DMS153 treated with DMSO at 0.1 percent for 48 hours (cell line): ENCODE measurements around the gene NELL2.

Source experiments
- DNase-seq: peaks from one replicate; lab custom pipeline; 2025; ENCODE audit not compliant: unreplicated experiment; lab: John Stamatoyannopoulos, UW

NELL2 gene

GRCh38 chr12:44627387-44628166, 248.5 kb downstream of the NELL2 start:
- peak; percentile 22 for DNase-seq

DNA sequence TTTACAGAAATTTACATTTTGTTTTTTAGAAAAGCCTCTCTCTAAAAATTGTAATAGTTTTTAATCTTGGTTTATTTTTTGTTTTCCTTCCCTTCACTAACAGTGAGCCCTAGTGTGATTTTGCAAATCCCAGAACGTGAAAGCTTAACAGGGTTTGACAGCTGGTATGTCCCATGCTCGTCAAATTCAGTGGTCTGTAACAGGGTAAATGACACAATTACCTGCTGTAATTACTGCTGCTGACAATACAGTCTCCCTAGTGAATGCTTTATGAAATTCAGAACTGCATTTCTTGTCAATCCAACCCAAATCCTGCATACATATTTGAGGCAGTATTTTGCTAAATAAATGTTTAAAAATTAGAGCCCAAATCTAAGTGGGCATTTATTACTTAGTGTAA, 249.2 kb downstream of the NELL2 start:
- DNase-seq: no peak

DNA sequence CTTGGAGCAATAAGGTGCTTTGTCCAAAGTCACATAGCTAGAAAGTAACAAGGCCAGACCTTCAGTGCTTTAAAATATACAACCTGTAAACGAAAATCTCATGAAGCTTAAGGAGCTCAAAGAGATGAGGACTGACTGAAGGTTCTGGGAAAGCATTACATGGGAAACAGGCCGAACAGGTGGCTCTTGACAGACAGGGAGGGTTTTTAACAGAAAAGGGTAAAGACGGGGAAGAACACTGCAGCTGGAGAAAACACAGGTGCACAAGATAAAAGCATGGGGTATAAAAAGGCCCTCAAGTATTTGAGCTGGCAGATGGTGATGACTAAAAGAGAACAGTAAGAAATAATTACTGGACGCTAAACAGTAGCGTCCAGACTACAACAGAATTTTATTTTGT, 257.2 kb downstream of the NELL2 start:
- no peak for DNase-seq

GRCh38 chr12:44616402-44616801, 259.7 kb downstream of the NELL2 start:
- DNase-seq: no peak

DNA sequence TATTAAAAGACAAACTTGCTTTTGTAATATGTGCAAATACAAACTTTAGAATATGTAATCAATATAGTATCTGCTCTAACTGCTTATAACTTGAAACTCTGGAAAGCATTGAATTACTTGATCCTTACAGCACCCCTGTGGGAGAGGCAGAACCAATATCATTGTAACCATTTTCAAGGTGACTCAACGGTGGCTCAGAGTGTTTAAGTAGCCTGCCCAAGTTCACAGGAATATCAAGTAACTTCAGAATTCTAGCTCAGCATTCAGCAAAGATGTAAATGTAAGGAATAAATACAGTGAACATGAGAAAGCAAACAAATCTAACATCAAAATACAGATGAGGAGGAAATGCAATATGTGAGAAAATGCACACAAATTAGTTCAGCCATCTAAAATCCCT, 264.6 kb downstream of the NELL2 start:
- DNase-seq: no peak

DNA sequence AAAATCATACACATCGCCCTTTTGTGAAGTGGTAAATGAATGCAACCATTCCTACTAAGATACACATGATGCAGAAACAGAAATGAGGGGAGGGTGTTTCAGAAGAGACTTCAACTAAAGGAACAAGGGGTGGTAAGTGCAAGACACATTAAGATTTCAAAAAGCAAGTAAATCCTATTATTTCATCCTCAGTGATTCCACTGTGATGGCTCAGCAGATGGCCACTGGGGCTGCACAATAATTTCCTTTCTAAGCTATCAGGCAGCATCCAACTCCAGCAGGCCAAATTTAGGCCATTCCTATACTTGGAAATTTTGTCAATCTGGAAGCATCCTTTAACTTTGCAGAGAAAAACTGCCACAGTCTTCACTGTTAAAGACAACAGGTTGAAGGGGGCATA, 272.4 kb downstream of the NELL2 start:
- DNase-seq: no peak

- no peak for DNase-seq
These were observed 283.5 kb downstream of the NELL2 start for GRCh38 chr12:44592626-44593025.

- no peak for DNase-seq
These were observed 286.4 kb downstream of the NELL2 start for GRCh38 chr12:44589697-44590096.

DNA sequence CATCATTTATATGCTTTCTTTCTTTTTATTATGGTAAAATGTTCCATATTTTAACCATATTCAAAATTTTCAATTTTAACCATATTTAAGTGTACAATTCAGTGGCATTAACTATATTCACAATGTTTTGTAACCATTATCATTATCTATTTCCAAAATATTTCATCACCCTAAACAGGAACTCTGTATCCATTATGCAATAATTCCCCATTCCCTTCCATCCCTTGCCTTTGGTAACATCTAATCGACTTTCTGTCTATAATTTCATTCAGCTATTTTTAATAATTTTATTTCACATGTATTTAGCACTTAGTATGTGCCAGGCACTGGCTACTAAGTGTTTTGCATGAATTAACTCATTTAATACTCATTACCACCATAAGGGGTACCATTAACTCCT, 287.5 kb downstream of the NELL2 start:
- DNase-seq: no peak

DNA sequence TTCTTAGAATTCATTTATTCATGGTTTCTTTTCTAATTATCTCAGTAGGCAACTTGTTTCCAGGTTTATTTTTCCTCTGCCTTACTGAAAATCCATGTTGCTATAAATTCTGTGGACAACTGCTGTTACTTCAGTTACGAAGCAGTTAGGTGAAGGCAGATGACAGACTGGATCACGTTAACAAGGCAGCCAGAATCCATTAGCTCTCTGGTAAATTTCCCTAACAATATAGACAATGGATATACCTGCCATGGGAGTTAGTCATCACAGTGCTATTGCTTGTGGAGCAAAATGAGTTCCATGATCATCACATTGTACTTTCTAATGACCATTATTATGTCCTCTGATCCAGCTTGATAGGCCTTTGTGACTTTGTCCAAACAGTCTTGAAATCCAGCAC, 291.5 kb downstream of the NELL2 start:
- no peak for DNase-seq

DNA sequence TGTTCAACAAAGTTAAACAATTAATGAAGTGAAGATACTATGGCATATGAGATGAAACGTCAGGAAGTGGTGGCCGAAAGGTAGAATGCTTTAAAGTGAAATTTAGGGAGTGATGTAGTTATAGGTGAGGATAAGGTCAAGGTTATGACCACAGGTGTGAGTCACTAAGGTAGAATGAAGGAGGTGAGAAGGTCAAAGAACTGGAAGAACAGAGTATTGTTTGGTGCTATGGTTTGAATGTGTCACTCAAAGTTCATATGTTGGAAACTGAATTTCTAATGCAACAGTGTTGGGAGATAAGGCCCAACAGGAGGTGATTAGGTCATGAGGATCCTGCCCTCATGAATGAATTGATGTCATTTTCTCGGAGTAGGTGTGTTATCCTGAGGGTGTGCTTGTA, 293.6 kb downstream of the NELL2 start:
- no peak for DNase-seq

- no peak for DNase-seq
These were observed 294.4 kb downstream of the NELL2 start for GRCh38 chr12:44581642-44582242.

DNA sequence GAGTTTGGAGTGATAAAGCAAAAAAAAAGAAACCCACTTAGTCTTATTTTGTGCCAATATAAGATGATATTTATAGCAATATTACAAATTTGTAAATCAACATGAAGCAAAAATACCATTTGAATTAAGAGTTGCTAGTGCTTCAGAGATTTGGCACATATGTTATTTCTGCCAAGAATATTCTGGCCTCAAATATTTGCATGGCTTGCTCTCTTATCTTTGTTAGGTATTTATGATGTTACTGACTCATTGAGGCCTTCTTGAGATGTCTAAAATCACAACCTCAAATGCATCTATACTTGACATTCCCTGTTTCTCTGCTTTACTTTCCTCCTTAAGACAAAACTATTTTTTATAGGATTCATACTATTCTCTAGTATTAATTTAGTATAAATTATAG, 301.5 kb downstream of the NELL2 start:
- DNase-seq: no peak

- DNase-seq: no peak
These were observed 302.4 kb downstream of the NELL2 start for GRCh38 chr12:44573723-44574122.

DNA sequence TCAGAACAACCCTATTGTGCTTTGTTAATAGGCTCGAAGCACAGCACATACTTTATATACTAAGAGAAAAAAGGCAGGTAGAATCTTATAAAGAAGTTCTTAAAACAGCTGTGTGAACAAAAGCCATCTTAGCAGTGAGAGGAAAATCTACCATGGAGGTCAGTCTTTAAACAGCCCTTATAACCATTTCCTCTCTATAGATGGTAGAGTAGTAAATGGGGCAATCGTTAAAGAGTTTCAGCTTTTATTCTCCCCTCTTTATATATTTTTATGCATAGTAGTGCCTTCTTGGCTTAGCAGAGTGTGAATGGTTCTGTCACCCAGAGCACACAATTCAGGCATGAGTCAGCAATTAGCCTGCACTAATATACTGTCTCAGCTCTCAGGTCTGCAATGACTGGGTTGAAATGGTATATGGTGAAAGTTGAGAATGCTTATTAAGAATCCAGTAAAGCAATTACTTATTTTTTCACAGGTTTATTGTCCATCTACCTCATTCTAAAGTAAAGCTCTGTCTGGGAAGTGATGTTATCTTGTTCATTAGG, 305.0 kb downstream of the NELL2 start:
- no peak for DNase-seq

DNA sequence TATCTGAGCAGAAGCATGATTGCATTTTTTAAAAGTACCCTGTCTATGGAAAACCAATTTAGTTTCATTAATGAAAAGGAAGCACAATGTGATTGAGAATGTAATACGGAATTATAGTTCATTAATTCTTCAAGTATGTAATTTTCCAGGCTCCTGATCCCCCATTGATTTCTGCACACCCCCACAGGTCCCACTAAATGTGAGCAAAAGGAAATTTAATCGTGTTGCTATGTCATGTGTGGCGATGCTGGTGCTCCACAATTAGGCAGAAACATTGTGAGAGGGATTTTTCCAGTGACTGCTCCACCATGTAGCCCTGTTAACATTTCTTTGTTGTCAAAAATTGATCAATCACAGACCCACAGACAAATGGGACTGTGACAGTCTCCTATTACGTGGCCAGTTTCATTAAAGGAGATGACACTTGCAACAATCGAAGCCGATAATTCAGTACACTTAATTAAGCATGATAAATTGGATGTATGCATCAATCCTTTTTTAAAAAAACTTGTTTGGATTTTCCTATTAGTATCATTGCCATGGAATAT, 306.0 kb downstream of the NELL2 start:
- DNase-seq: no peak

DNA sequence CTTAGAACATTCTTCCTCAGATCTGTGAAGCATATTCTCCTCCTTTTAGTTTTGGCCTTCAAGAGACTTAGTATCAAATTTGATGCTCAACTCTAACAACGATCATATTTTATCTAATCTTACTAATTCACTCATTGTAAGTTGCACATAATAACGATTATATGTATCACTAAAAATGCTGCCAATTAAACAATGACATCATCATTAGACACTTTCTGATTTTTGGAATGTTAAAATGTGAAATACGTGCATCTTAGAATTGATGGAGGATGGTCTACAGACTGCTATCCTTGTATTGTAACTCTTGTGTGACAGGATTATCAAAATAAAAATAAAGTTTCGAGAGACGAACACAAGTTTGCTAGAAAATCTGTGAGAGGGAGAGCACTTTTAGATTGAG, 311.0 kb downstream of the NELL2 start:
- no peak for DNase-seq

DNA sequence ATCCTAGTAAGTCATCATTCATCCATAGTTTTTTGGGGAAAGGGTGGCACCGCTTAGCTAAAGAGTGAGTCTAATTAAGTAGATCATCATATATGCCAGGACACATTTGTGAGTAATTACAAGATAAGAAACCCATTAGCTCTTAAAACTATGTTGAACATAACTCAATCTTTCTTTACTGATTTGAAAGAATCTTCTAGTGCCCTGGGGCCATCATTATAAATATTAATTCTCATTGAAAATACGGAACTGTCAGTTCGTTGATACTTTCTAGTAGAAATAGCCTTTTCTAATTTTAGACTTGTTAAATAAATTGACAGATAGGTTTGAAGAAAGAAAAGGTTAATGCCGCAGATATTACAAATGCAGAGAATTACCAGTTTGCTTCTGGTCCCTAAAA, 312.6 kb downstream of the NELL2 start:
- DNase-seq: no peak

- DNase-seq: no peak
These were observed 317.6 kb downstream of the NELL2 start for GRCh38 chr12:44558340-44559100.

GRCh38 chr12:44555454-44555853, 320.7 kb downstream of the NELL2 start:
- DNase-seq: no peak

- no peak for DNase-seq
These were observed 324.5 kb downstream of the NELL2 start for GRCh38 chr12:44551631-44552030.

DNA sequence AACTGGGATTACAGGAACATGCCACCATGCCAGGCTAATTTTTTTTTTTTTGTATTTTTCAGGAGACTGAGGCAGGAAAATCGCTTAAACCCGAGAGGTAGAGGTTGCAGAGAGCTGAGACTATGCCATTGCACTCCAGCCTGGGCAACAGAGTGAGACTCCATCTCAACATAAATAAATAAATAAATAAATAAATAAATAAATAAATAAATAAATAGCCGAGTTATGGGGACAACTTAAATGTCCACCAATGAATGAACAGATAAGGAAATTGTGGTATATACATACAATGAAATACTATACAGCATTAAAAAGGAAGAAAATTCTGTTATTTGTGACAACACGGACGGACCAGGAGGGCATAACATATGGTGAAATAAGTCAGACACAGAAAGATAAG, 325.7 kb downstream of the NELL2 start:
- no peak for DNase-seq
